ENCODE results near the gene TP53I11.

DNA sequence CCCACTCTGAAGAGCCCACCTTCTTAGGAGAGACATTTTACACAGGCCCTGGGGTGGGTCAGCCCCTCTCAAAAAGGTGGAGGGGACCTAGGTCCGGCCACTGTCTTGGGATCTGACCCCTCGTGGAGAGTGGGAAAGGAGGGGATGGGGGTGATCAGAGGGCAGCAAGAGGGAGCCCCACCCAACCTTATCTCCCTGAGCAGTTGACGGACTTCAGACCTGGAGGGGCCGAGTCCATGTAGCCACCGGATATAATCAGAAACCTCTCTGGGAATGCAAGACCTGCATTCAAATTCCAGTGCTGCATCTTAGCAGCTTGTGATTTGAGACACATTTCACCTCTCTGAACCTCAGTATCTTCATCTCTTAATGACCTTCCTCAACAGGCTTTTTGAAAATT lies 44.0 kb downstream of the TP53I11 start:
- TF ChIP-seq, protein P1, sequence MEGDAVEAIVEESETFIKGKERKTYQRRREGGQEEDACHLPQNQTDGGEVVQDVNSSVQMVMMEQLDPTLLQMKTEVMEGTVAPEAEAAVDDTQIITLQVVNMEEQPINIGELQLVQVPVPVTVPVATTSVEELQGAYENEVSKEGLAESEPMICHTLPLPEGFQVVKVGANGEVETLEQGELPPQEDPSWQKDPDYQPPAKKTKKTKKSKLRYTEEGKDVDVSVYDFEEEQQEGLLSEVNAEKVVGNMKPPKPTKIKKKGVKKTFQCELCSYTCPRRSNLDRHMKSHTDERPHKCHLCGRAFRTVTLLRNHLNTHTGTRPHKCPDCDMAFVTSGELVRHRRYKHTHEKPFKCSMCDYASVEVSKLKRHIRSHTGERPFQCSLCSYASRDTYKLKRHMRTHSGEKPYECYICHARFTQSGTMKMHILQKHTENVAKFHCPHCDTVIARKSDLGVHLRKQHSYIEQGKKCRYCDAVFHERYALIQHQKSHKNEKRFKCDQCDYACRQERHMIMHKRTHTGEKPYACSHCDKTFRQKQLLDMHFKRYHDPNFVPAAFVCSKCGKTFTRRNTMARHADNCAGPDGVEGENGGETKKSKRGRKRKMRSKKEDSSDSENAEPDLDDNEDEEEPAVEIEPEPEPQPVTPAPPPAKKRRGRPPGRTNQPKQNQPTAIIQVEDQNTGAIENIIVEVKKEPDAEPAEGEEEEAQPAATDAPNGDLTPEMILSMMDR (conservative IDR thresholded peaks at IDR 0.05 in 1 of 2, IDR thresholded peaks at IDR 0.05 in 1 of 2; ENCODE audit: extremely low read depth in 1 of 2, insufficient read depth in 1 of 2, low read depth in 1 of 2, low read length in 2 of 2) = no peak
- no peak for TF ChIP-seq EZH2 (IDR thresholded peaks at IDR 0.05; ENCODE audit: borderline replicate concordance, low read length)

All from mammary epithelial cell (primary cell).